K562 (cell line): ENCODE data around the gene ZNHIT2. TPM values are rescaled to one million over a fixed set of nuclear protein-coding genes. Genes with fewer than 3 reads are reported as not detected.

Experiments
- ATF7 ChIP-seq: fragments of 450-650 bp; IDR thresholded peaks from 2 replicates; pipeline ENCODE4 v1.7.1; 2014; ENCODE audit warnings: mild to moderate bottlenecking, moderate library complexity
- BRCA1 ChIP-seq, 2 experiments: fragments of 450-650 bp in 1 of 2; sonication (generic) in 1 of 2; formaldehyde crosslinking in 1 of 2; IDR thresholded peaks; 2 replicates each; pipeline versions ENCODE4 v1.5.0 to v1.6.1; 2017 to 2020; ENCODE audit warnings: mild to moderate bottlenecking in 1 of 2, missing genetic modification reagents in 1 of 2
- CEBPG ChIP-seq, 3 experiments: fragments of 200-800 bp in 1 of 3; sonication (Bioruptor generic) in 1 of 3; sonication (generic) in 1 of 3; formaldehyde crosslinking in 1 of 3; IDR thresholded peaks in 2 of 3; conservative IDR thresholded peaks in 1 of 3; 2 replicates each; pipeline versions ENCODE4 v1.6.1 to v1.8.0; 2016 to 2022; ENCODE audit warnings: missing compliant biosample characterization in 2 of 3, missing genetic modification characterization in 2 of 3, mild to moderate bottlenecking in 1 of 3, missing genetic modification reagents in 1 of 3
- LCOR ChIP-seq: sonication (generic); formaldehyde crosslinking; IDR thresholded peaks from 2 replicates; pipeline ENCODE4 v1.8.0; 2022; ENCODE audit warnings: mild to moderate bottlenecking, missing genetic modification reagents
- MLLT1 ChIP-seq, 2 experiments: fragments of 450-650 bp; IDR thresholded peaks; 2 replicates each; pipeline ENCODE4 v1.6.1; 2016
- POLR2AphosphoS2 ChIP-seq: IDR thresholded peaks from 2 replicates; pipeline ENCODE4 v1.6.1; 2012; ENCODE audit warnings: low read length, improper control_type of control experiment
- PTTG1 ChIP-seq: fragments of 450-650 bp; IDR thresholded peaks from 2 replicates; pipeline ENCODE4 v1.6.1; 2016; ENCODE audit warnings: low read depth, mild to moderate bottlenecking, missing genetic modification characterization, missing compliant biosample characterization
- SMARCB1 ChIP-seq: IDR thresholded peaks from 2 replicates; pipeline ENCODE4 v1.6.1; 2011; ENCODE audit warnings: improper control_type of control experiment, low read depth; ENCODE audit not compliant: insufficient read length
- SRSF7 ChIP-seq: fragments of 200-400 bp; formaldehyde crosslinking; optimal IDR thresholded peaks from 2 replicates; pipeline ENCODE3; 2017; ENCODE audit warnings: mild to moderate bottlenecking, low read depth, low read length
- TSHZ1 ChIP-seq: fragments of 250-450 bp; sonication (Bioruptor Pico); IDR thresholded peaks from 2 replicates; pipeline ENCODE4 v1.4.0; 2020; ENCODE audit warnings: mild to moderate bottlenecking, moderate library complexity
- ZBTB5 ChIP-seq: fragments of 450-650 bp; IDR thresholded peaks from 2 replicates; pipeline ENCODE4 v1.6.1; 2017; ENCODE audit warnings: antibody characterized with exemption
- ZNF311 ChIP-seq: fragments of 250-450 bp; sonication (Bioruptor Pico); IDR thresholded peaks from 2 replicates; pipeline ENCODE4 v1.4.0; 2020; ENCODE audit warnings: mild to moderate bottlenecking, moderate library complexity
- ZNF41 ChIP-seq: fragments of 250-450 bp; sonication (Bioruptor Pico); conservative IDR thresholded peaks from 2 replicates; pipeline ENCODE4 v1.4.0; 2020; ENCODE audit warnings: mild to moderate bottlenecking
- ZNF449 ChIP-seq: fragments of 250-450 bp; sonication (Bioruptor Pico); IDR thresholded peaks from 2 replicates; pipeline ENCODE4 v1.8.0; 2022; ENCODE audit warnings: moderate library complexity, mild to moderate bottlenecking, inconsistent platforms
- ZNF507 ChIP-seq: conservative IDR thresholded peaks from 2 replicates; pipeline ENCODE4 v1.6.1; 2017; ENCODE audit warnings: missing genetic modification characterization, missing compliant biosample characterization
- ZNF668 ChIP-seq: fragments of 250-450 bp; sonication (Bioruptor Pico); IDR thresholded peaks from 2 replicates; pipeline ENCODE4 v1.8.0; 2022; ENCODE audit warnings: mild to moderate bottlenecking, inconsistent platforms
- ZNF717 ChIP-seq: fragments of 250-450 bp; sonication (Bioruptor Pico); IDR thresholded peaks from 2 replicates; pipeline ENCODE4 v1.5.0; 2021
- polyA plus RNA-seq, 8 experiments: library from polyadenylated mRNA; depleted of rRNA in 4 of 8; stranded (reverse) in 5 of 8; unstranded in 3 of 8; fragments of >200 nt; fragmentation: Nextera tagmentation in 2 of 8; fragmentation: Illumina TruSeq in 1 of 8; extraction: Ambion mirVana in 2 of 8; extraction: Trizol in 1 of 8; gene quantifications; 2 replicates each; pipeline versions ENCODE4 v1.2.1 to v1.2.3, GENCODE V29; 2011 to 2014; ENCODE audit warnings: inconsistent platforms in 1 of 8, missing spikeins in 1 of 8
- total RNA-seq, 7 experiments: library from RNA; depleted of rRNA in 6 of 7; stranded (reverse); fragments of >200 nt in 6 of 7; fragmentation: Illumina TruSeq in 2 of 7; extraction: Trizol in 2 of 7; gene quantifications; 2 replicates each; pipeline versions ENCODE4 v1.2.1 to v1.2.3, GENCODE V29; 2011 to 2021; ENCODE audit warnings: low replicate concordance in 1 of 7

ZNHIT2 gene
- total and polyA plus RNA-seq, 9 of the 15 experiments (the other 6 are each of a cell fraction or from before 2014, with no cell fraction given) = 0.08 to 39.0 (median 2.5) TPM

GRCh38 chr11:65083834-65084597 is 33.5 kb downstream of the ZNHIT2 start, which contains the start of the genes CDCA5 and ZFPL1 (continued):
- TF ChIP-seq ZNF449 (CRISPR knock-in tag) = 0 out of 2 replicates have a peak, but pooled peaks have one; percentile 21
- TF ChIP-seq MLLT1 (IDR thresholded peaks at IDR 0.05) = peak; percentile 14 to 36; a peak in 2 of 4 replicates
- no peak for TF ChIP-seq ZBTB5
- TF ChIP-seq SRSF7 = no peak
- no peak for TF ChIP-seq ZNF717
- no peak for TF ChIP-seq TSHZ1 (CRISPR knock-in tag)
- TF ChIP-seq LCOR (CRISPR knock-in tag) = peak; percentile 46; the same call in 1 of the 2 replicates
- peak; percentile 95 for TF ChIP-seq ATF7
- TF ChIP-seq SMARCB1 = no peak
- TF ChIP-seq BRCA1 (IDR thresholded peaks at IDR 0.05) = no peak
- no peak for TF ChIP-seq BRCA1 (CRISPR knock-in tag; IDR thresholded peaks at IDR 0.05)
- TF ChIP-seq PTTG1 (tag) = no peak
- no peak for TF ChIP-seq POLR2AphosphoS2
- TF ChIP-seq ZNF41 (CRISPR knock-in tag) = no peak
- no peak for TF ChIP-seq ZNF507
- no peak for TF ChIP-seq ZNF311 (CRISPR knock-in tag)
- no peak for TF ChIP-seq CEBPG (CRISPR knock-in tag; IDR thresholded peaks at IDR 0.05)
- no peak for TF ChIP-seq CEBPG (tag; conservative IDR thresholded peaks at IDR 0.05 in 1 of 2, IDR thresholded peaks at IDR 0.05 in 1 of 2)
- no peak for TF ChIP-seq ZNF668 (CRISPR knock-in tag)
